BJ (cell line): ENCODE results near the gene ENG. TPM values are rescaled to one million over a fixed set of nuclear protein-coding genes. Genes with fewer than 3 reads are reported as not detected.

Experiments
- CTCF ChIA-PET: fragments of 350-600 bp; formaldehyde crosslinking; extraction: SDS; loops from one replicate; lab custom pipeline; 2021; ENCODE audit warnings: antibody characterized with exemption, inconsistent platforms; lab: Yijun Ruan, JAX
- POLR2A ChIA-PET: fragments of 300-600 bp; sonication (Branson Sonifier 250); formaldehyde crosslinking; extraction: SDS; loops from one replicate; lab custom pipeline; 2021; ENCODE audit warnings: antibody characterized with exemption; lab: Charles Lee
- DNase-seq: peaks from one replicate; pipeline ENCODE4 v3.0.0-alpha.2; 2011; ENCODE audit warnings: low read depth
- H3K27me3 ChIP-seq: 2 replicates; pipeline ENCODE4 v1.6.0; 2011; ENCODE audit warnings: low read length; ENCODE audit not compliant: control insufficient read depth, insufficient read depth
- H3K36me3 ChIP-seq: 2 replicates; pipeline ENCODE4 v1.5.1; 2011; ENCODE audit warnings: low read length; ENCODE audit not compliant: control insufficient read depth, insufficient read depth
- H3K4me3 ChIP-seq: 2 replicates; pipeline ENCODE4 v1.5.1; 2011; ENCODE audit warnings: low read depth, mild to moderate bottlenecking, control low read depth, low read length
- polyA plus RNA-seq: library from polyadenylated mRNA; depleted of rRNA; stranded (reverse); fragments of >200 nt; gene quantifications from 2 replicates; pipeline ENCODE4 v1.2.3, GENCODE V29; 2011
- TF ChIP-seq, protein P1 (sequence below): IDR thresholded peaks from 2 replicates; pipeline ENCODE4 v1.5.1; 2011; ENCODE audit warnings: low read depth, mild to moderate bottlenecking, control low read depth, inconsistent platforms, low read length, moderate library complexity; ENCODE audit not compliant: insufficient read depth

The ENG gene
- polyA plus RNA-seq, 1 experiment, result 44.6 TPM

- Histone ChIP-seq H3K4me3 (no peak overlapping the region), H3K36me3 (peaks cover 9% of the 10 kb centered on the region), H3K27me3 (no peaks in the 10 kb centered on the region)
- POLR2A ChIA-PET, result no interaction called here
- CTCF ChIA-PET, result interaction anchor here (1.1 to 4.6 kb wide), 4 partner anchors 10 to 128 kb away, joined by 4 to 18 read pairs (median 8); partner anchors contain the start of genes ENG and TOR2A
- no peak for DNase-seq
- TF ChIP-seq, protein P1, sequence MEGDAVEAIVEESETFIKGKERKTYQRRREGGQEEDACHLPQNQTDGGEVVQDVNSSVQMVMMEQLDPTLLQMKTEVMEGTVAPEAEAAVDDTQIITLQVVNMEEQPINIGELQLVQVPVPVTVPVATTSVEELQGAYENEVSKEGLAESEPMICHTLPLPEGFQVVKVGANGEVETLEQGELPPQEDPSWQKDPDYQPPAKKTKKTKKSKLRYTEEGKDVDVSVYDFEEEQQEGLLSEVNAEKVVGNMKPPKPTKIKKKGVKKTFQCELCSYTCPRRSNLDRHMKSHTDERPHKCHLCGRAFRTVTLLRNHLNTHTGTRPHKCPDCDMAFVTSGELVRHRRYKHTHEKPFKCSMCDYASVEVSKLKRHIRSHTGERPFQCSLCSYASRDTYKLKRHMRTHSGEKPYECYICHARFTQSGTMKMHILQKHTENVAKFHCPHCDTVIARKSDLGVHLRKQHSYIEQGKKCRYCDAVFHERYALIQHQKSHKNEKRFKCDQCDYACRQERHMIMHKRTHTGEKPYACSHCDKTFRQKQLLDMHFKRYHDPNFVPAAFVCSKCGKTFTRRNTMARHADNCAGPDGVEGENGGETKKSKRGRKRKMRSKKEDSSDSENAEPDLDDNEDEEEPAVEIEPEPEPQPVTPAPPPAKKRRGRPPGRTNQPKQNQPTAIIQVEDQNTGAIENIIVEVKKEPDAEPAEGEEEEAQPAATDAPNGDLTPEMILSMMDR, result no peak
These were observed 8.7 kb upstream of the ENG start for GRCh38 chr9:127863191-127863621.

GRCh38 chr9:127862075-127863011, 7.9 kb upstream of the ENG start:
- Histone ChIP-seq H3K36me3 (peaks cover 2% of the 10 kb centered on the region), H3K4me3 (no peak overlapping the region), H3K27me3 (no peaks in the 10 kb centered on the region)
- TF ChIP-seq, protein P1, result no peak
- CTCF ChIA-PET, result interaction anchor here (1.4 to 4.6 kb wide), 4 partner anchors 8 to 127 kb away, joined by 5 to 18 read pairs (median 14); partner anchors contain the start of genes ENG and TOR2A
- DNase-seq, result no peak
- POLR2A ChIA-PET, result no interaction called here

DNA sequence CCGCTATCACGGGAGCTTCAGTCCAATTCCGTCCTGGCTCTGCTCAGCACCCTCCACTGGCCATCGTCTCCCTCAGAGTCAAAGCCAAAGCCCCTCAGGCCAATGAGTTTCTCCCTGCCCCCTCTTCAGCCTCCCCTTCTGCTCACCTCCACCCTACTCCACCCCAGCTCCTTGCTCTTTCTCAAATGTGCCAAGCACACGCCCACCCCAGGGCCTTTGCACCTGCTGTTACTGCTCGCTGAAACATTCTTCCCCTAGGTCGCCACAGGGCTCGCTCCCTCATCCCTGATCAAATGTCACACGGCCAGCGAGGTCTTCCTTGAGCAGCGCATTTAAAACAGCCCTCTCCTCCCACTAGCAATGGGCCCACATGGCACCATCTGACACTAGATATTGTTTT, 6.3 kb upstream of the ENG start:
- POLR2A ChIA-PET, result no interaction called here
- no peak overlapping the region for H3K4me3 ChIP-seq
- no peaks in the 10 kb centered on the region for H3K36me3 ChIP-seq
- CTCF ChIA-PET, result interaction anchor here (0.8 to 4.6 kb wide), 4 partner anchors 7 to 97 kb away, joined by 3 to 18 read pairs (median 10); partner anchors contain the start of gene ENG
- no peak for DNase-seq
- no peaks in the 10 kb centered on the region for H3K27me3 ChIP-seq
- TF ChIP-seq, protein P1, result no peak

- CTCF ChIA-PET, result interaction anchor here (0.6 to 3.4 kb wide), 3 partner anchors 10 to 220 kb away, joined by 3 to 17 read pairs (median 3); no protein-coding TSS in a partner anchor
- no peak overlapping the region for H3K4me3 ChIP-seq
- POLR2A ChIA-PET, result no interaction called here
- H3K36me3 ChIP-seq, result no peaks in the 10 kb centered on the region
- H3K27me3 ChIP-seq, result no peaks in the 10 kb centered on the region
- TF ChIP-seq, protein P1, result no peak
- no peak for DNase-seq
These were observed 5.8 kb upstream of the ENG start for GRCh38 chr9:127860260-127860659.

- Histone ChIP-seq H3K27me3 (no peaks in the 10 kb centered on the region), H3K4me3 (no peak overlapping the region), H3K36me3 (no peaks in the 10 kb centered on the region)
- TF ChIP-seq, protein P1, result no peak
- ChIA-PET POLR2A (no interaction called here), CTCF (no interaction called here)
- no peak for DNase-seq
These were observed 3.6 kb upstream of the ENG start for GRCh38 chr9:127858041-127858512.
